Ramos (cell line): Measurements from ENCODE around the gene ATP1A3.

Experiments
- in situ Hi-C: fragments of 300-500 bp; cut with MboI; formaldehyde crosslinking; loops from one replicate; pipeline ENCODE4 v1.14.3; 2022; ENCODE audit warnings: low sequenced_read_pairs; ENCODE audit not compliant: unreplicated experiment

Gene ATP1A3

DNA sequence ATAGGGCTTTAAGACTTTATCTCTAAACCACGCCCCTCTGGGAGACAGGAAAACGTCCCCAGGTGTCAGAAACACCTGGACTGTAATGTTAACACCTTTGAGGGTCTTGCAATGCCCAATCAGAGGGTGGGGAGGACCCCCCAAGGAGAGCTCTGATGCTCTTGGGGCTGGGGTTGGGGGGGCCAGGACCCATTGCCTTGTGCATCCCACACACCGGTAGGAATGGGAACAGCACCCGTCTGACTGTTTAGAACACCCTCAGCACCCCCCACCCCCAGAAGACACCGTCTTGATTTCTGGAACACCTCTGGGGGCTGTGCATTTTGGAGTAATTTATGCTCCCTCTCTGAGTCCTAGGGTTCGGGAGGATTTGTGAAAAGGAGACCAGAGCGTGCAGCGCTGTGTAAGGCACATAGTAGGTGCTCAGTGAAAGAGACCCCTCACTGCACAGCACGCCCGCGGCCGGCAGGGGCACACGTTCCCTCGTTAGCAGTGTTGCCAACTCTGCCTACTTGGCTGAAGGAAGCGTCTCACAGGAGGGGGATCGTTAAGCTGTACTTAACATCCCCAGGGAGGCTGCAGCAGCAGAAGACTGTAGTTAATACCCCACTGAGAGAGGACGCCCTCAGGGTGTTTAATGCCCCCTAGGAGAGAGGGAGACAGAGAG lies 63.0 kb downstream of the ATP1A3 start:
- in situ Hi-C loops = no loop called here

DNA sequence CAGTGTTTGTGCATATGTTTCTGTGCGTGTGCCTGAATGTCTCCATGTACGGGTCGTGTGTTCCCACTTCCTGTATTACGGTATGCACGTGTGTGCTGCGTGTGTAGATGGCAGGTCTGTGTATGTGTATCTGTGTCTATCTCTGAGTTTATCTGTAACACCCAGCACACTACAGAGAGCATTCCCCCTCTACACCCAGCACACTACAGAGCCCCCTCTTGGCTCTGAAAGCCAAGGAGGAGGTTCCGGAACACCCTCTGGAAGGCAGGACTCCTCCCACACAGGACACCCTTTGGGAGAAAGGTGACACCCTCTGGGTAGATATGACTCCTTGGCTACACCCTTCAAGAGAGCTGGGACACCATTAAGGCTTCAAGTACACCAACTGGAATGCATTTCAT lies 63.7 kb downstream of the ATP1A3 start:
- in situ Hi-C loops = no loop called here

DNA sequence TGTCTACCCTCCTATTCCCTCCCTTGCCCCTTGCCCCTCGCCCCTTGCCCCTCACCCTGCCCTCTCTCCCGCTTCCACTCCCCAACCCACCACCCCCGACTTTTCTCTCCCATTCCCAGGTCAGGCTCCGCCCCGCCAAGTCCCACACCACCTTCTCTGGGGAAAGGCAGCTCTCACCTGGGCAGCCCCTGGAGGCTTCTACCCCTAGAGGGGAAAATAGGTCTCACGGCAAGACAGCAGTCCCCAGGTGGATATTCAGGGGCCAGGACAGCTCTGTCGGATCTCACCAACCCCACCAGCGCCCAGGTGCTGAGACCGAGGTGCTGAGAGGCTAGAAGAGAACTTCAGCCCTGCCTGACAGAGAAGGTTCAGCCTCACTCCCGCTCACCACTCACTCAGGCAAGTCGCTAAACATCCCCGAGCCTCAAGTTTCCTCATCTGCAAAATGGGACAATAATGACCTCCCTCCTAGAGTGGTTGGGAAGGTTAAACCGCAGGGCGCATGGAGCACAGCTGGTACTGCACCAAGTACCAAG lies 64.4 kb downstream of the ATP1A3 start:
- in situ Hi-C loops = no loop called here

DNA sequence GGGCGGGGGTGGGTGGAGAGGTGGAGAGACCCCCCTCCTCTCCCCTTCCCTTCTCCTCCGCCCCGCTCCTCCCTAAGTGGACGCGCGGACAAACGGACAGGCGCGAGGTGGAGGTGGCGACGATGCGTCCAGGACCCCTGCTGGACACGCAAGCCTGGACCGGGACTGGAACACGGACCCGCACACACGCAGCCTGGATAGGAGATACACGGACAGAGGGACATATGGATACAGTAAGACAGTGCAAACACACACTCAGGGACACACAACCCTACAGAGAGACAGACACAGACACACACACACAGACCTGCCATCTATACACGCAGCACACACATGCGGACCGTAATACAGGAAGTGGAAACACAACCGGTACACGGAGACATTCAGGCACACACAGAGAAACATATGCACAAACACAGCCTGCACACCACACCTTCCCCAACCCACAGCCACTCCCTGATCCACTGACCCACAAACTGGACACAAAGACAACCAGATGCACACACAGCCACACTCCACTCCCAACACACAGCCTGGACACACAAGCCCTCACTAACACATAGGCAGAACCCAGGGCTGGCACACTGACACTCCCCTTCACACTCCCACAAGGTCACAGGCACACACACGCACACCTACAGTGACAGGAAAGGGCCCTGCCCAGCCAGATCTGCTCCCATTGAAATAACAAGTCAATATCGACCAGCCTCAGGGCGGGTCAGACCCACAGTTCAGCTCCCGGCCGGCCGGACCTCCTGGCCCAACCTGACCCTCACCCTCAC lies 65.1 kb downstream of the ATP1A3 start:
- in situ Hi-C loops = no loop called here

DNA sequence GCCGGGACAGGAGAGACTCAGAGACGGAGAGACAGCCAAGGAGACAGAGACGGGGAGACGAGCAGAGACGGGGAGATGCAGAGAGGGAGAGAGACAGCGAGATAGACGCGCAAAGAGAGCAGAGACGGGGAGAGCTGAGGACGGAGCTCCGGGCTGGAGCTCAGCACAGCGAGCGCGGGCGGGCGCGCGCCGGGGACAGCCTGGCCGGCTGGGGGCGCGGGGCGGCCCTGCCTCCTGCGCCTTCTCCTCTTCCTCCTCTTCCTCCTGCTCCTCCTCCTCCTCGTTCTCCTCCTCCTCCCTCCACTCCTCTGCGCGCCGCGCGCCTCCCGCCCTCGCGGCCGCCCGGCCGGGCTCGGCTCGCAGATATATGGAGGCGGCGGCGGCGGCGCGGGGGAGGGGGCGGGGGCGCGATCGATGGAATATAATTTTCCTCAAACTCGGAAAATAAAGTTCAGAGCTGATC lies 65.8 kb downstream of the ATP1A3 start, which contains the start of gene ERFL:
TSS of gene ERFL (minus strand) at position 229 of the 463 bp plus-strand sequence. CDS start 15,530 bp downstream, outside the sequence.
- in situ Hi-C loops = no loop called here

DNA sequence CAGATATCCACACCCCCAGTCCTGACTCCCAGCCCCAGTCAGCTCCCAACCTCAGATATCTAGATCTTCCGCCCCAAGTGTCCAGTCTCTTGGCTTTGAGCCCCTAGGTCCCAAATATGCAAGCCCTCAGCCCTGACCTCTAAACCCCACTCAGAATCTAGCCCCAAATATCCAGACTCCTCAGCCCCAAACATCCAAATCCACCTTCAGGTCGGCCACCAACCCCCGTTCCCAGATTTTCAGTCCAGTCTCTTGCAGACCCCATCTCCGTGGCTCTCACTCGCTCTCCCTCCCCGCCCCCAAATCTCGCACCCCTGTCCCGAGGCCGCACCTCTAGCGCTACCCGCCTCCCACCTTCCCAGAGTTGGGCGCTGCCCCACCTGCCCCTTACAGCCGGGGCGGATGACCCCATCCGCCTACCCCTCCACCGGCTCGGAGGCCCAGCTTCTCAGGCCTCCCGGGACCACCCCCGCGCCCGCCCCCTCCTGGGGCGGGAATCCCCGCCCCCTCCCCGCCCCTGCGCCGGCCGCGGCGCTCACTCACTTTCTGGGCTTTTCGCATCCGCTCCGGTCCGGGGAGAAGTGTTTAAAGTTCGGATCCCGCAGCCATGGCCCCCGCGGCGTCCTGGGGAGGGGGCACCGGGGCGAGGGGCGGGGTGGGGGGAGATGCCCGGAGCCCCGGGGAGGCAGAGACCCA lies 66.4 kb downstream of the ATP1A3 start:
- in situ Hi-C loops = no loop called here

DNA sequence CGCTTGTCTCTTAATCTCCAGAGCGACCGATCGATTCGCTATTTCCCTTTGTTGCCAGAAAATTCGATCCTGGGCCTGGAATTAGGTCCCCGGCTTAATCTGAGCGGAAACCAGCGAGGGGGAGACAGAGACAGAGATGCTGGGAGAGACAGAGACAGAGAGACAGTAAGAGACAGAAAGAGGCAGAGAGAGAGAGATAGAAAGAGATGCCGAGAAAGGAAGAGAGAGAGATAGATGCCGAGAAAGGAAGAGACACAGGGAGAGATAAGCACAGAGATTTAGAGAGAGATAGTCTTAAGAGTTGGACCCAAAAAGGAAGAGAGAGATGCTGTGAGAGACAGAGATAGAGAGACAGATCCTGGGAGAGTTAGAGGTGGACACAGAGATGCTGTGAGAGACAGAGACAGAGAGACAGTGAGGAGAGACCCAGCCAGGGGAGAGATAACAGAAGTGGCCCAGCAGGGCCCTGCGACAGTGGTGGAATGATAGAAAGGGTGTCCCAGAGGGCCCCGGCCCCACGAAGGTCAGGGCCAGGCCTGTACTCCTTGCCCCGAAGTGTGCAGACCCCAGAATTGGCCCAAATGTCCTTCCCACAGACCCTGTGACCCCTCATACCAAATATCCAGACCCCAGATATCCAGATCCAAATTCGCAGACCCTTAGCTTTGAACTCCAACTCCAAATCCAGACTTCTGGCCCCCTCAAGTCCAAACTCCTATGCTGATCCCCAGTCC lies 67.1 kb downstream of the ATP1A3 start:
- in situ Hi-C loops = no loop called here

DNA sequence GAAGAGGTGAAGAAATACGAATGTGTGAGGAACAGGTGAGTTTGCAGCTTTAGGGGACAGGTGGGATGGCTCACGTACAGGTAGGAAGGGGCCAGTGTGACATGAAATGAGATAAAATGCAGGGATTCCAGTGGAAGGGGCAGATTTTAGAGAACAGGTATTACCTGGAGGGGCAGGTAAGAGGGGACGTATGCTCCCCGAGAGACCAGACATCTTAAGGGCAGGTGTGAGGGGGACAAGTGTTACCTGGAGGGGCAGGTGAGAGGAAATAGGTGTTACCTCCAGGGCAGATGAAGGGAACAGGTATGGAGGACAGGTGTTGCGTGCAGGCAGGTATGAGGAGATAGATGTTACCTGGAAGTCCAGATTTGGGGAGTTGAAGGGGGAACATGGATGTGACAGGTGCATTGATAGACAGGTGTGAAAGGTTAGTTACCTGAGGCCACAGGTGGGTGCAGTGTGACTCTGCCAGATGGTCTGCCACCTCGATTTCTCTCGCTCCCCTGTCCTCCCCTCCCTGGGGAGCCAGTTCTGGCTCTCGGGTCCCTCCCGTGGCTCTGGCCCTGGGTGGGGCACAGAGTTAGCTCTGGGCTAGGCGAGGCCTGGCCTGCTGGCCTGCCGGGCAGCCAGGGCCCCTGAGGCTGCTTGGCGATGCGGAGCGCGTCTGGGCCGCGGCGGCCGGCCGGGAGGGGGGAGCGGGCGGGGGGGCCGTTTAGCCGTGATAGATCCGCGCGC lies 67.8 kb downstream of the ATP1A3 start:
- in situ Hi-C loops = no loop called here

DNA sequence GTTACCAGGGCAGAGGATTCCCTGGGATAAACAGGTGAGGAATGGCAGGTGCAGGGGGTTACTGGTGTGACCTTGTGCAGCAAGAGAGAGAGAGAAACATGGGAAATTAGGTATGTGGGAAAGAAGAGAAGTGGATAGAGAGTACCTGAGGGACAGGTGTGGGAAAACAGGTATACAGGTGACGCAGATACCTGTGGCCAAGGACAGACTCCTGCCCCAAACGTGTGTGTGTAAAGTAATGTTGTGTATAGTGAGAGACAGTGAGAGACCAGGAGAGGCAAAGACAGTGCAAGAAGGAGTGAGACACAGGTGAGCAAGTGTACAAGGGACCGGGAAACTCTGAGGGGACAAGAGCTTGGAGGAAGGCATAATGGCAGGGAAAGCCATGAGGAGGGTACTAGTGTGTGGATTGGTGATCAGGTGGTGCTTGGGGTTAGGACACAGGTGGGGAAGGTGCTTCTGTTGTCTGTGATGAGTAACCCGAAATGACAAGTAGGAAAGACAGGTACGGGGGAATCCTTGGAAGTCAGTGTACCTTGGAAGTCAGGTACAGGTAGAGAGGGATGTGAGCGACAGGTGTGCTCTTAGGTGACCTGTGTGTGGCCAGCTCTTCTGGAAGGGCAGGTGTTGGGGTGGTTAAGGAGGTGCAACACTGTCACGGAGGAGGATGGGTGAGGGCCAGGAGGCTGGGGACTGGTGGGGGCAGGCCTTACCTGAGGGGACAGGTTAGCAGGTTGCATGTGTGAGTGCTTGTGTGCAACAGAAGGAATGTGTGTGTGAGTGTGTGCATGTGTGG lies 68.6 kb downstream of the ATP1A3 start:
- in situ Hi-C loops = no loop called here

DNA sequence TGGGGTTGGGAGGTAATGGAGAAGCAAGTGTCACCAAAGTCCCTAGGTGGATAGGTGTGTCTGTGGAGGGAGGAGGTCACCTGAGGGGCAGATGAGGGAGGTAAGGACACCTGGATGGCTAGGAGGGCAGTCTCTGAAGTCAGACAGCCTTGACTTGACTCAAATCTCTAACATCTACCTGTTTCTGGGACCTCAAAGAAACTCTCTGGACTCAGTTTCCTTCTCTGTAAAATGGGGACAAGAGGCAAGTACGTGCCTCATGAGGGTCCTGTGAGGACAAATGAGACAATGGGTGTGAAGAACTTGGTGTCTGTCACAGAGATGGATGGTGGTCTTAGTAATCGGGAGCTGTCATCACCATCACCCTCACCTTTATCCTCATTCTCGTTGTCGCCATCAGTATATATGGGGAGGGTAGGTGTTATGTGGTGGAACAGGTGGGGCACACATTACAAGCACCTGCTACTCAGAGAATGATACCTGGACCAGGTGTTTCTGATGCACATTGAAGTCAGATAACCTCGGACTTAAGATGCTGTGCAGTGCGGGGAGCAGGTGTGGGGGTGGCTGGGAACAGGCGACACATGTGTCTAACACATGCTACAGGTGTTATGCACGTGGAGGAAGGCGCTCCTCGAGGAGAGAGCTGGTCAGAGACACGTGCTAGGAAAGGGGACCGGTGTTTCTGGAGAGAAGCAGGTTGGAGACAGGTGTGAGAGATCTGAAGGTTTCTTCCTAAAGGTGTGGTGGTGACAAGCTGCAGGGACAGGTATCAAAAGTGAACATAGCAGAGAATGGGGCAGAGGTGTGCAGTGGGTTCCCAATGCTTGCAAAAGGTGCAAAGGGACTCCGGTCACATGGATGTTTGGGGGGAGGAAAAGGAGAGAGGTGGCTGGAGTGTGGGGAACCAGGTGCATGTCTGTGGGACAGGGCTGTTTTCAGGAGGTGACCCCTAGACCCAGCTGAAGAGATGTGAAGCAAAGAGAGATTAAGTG lies 69.6 kb downstream of the ATP1A3 start:
- in situ Hi-C loops = no loop called here

DNA sequence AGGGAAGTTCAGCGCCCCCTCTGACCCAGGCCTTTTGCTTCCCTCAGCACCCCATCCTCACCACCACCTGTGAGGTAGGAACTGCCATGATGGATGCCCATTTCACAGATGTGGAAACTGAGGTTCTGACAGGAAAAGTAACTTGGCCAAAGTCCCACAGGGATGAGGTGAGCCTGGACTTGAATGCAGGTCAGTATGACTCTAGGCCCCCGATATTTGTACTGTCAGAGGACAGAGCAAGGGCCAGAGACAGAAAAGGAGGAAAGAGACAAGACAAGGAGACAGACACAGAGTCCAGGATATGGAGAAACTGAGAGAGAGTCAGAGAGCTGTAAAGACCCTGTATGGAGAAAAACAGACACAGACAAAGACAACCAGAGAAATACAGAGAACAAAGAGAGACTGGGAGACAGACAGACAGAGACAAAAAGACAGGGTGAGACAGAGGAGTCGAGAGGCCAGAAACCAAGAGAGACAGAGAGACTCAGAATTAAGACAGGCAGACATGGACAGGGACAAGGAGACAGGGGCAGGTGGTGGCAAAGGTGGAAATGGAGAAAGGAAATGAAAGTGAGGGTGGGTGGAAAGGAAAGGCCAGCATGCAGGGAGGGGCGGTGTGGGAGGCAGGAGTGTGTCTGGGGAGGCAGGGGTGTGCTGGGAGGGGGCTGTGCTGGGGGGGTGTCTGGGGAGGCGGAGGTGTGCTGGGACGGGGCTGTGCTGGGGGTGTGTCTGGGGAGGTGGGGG lies 70.8 kb downstream of the ATP1A3 start:
- in situ Hi-C loops = no loop called here

DNA sequence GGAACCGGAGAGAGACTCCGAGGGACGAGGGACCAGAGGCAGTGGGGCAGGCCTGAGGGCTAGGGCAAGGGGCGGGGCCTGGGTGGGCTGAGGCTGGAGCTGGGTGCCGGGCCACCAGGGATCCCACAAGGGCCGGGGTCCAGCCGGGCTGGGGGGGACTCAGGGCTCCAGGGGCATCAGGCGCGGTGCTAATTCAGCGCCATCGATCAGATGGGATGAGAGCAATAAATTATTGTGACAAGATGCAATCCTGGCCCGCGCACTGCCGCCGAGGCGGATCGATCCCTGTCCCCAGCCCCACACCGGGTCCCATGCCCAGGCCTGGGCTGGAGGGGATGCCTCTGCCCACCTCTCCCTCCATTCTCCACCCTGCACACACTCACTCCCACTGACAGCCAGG lies 71.4 kb downstream of the ATP1A3 start:
- in situ Hi-C loops = no loop called here

DNA sequence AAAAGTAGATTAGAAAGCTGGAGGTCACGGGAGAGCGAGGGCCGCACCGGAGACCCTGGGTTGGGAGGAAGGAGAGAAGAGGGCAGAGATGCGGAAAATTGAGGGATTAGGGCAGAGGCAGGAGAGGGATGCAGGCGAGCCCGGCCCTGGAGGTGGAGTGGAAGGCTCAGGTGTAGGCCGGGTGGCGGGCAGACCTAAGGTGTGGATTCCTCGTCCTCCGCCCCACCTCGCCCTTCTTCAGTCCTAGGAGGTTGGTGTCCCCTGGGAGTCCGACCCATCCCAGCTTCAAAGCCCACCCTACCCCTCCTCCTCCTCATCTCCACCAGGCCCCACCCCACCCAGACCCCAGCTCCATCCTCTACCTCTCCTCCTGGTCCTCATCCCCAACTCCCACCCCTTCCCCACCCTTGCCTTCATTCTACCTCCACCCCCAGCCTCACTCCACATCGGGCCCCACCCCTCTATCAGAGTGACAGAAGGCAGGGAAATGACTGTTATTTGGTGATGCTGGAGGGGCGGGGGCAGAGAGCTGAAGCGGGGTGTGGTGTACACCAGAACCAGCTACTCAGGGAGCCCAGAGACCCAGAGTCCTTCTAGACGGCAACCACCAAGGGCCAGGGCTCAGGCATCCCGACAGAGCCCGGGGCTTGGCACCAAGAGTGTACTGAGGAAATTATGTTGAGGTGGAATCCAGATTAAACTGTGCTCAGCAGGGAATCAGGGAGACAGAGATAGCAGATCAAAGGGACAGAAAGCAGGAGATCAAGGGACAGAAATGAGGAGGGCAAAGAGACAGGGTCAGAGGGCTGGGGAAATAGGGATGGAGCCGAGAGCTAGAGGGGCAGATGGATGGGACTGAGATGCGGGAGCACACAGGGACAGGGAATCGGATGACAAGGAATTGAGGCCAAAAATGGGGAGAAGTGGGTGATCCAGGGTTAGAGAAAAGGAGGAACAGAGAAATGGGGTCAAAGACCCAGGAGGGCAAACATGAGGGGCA lies 72.2 kb downstream of the ATP1A3 start:
- in situ Hi-C loops = no loop called here

DNA sequence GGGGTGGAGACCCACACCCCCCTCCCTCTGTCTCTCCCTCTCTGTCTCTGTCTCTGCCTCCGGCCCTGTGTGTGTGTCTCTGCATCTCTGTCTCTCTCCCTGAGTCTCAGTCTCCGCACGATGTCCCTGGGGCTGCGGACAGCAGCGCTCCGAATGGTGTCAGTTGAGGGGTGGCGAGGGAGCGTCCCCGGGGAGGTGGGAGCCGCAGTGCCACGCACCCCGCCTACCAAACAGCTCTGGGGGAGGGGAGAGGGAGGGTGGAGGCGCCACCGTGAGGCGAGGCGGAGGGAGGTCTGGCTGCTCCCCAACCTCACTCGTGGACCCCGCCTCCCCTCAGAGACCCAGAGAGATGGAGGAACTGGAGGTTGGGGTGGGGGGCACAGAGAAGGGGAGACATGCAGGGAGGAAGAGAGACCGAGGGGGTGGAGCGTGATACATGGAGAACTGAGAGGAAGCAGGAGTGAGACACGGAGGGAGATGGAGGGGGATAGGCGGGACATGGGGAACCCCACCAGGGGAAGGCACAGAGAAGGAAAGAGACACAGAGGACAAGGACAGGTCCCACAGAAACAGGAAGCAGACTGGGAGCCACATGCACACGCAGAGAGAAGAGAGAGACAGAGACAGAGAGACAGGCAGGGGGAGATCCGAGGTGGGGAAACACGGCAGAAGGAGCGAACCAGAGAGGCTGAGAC lies 73.0 kb downstream of the ATP1A3 start:
- in situ Hi-C loops = no loop called here
